OCI-LY7 (cell line): ENCODE results near the gene SHTN1.

Experiments used
- EZH2phosphoT487 ChIP-seq: fragments of 200-600 bp; sonication (generic); IDR thresholded peaks from 2 replicates; pipeline ENCODE4 v1.6.1; 2018; ENCODE audit warnings: low read depth, borderline replicate concordance, mild to moderate bottlenecking, mixed run types, antibody characterized with exemption, low read length, moderate library complexity, mixed read lengths
- TF ChIP-seq, protein P1 (sequence below): fragments of 200-600 bp; sonication (generic); conservative IDR thresholded peaks from 2 replicates; pipeline ENCODE4 v1.5.1; 2014; ENCODE audit warnings: mild to moderate bottlenecking, antibody characterized with exemption, low read length, moderate library complexity, mixed read lengths

DNA sequence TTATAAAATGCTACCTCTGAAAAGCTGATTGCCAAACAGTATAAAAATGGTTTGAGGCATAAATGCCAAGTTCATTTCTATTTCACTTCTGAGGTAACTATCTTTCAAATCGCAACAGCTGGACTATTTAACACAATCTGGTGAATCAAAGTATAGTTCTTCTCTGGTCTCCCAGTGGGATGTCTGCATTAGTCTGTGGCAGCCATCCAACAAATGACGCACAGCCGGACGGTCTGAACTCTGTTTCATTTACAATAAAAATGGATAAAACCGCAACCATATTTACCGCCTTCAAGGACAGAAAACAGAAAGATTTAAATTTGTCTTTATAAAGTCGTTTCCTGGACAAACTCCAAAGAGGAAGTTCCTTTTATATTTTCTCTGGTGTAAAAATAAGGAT is 113.8 kb downstream of the SHTN1 start:
- TF ChIP-seq, protein P1, sequence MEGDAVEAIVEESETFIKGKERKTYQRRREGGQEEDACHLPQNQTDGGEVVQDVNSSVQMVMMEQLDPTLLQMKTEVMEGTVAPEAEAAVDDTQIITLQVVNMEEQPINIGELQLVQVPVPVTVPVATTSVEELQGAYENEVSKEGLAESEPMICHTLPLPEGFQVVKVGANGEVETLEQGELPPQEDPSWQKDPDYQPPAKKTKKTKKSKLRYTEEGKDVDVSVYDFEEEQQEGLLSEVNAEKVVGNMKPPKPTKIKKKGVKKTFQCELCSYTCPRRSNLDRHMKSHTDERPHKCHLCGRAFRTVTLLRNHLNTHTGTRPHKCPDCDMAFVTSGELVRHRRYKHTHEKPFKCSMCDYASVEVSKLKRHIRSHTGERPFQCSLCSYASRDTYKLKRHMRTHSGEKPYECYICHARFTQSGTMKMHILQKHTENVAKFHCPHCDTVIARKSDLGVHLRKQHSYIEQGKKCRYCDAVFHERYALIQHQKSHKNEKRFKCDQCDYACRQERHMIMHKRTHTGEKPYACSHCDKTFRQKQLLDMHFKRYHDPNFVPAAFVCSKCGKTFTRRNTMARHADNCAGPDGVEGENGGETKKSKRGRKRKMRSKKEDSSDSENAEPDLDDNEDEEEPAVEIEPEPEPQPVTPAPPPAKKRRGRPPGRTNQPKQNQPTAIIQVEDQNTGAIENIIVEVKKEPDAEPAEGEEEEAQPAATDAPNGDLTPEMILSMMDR: no peak
- TF ChIP-seq EZH2phosphoT487: no peak
